Measurements from ENCODE around the gene CBY2.
"Not testable (repeated sequence)": the region's sequence is repeated elsewhere in the genome, so short reads cannot be mapped to it uniquely, and the experiment has no call there.

CBY2 gene, protein sequence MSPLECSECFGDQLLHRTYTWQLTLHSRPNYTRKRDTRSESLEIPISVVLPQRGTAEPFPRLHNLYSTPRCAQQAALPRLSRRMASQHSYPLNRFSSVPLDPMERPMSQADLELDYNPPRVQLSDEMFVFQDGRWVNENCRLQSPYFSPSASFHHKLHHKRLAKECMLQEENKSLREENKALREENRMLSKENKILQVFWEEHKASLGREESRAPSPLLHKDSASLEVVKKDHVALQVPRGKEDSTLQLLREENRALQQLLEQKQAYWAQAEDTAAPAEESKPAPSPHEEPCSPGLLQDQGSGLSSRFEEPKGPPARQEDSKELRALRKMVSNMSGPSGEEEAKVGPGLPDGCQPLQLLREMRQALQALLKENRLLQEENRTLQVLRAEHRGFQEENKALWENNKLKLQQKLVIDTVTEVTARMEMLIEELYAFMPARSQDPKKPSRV

DNA sequence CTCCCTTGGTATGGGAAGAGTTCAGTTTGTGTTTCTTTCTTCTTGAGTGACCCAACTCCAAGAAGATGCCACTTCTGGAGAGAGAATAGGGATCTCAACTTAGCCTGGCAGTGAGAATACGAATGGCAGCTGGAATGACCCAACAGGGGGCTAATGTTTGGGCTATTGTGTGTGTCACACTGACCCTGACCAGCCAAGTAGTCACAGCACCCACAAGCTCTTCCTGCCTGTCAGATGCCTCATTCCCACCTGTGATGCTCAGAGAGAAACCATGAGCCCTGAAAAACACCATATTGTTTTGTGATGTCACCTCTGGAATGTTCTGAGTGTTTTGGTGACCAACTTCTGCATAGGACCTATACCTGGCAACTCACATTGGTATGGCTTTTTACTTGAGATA lies at the start of gene CBY2:
Gene CBY2 (plus strand): TSS at position 233 of the 400 bp plus-strand sequence. CDS start 71 bp downstream, at position 304.
- no peak for DNase-seq (ENCODE audit: low read depth in 1 of 2, low spot score in 1 of 2)

DNA sequence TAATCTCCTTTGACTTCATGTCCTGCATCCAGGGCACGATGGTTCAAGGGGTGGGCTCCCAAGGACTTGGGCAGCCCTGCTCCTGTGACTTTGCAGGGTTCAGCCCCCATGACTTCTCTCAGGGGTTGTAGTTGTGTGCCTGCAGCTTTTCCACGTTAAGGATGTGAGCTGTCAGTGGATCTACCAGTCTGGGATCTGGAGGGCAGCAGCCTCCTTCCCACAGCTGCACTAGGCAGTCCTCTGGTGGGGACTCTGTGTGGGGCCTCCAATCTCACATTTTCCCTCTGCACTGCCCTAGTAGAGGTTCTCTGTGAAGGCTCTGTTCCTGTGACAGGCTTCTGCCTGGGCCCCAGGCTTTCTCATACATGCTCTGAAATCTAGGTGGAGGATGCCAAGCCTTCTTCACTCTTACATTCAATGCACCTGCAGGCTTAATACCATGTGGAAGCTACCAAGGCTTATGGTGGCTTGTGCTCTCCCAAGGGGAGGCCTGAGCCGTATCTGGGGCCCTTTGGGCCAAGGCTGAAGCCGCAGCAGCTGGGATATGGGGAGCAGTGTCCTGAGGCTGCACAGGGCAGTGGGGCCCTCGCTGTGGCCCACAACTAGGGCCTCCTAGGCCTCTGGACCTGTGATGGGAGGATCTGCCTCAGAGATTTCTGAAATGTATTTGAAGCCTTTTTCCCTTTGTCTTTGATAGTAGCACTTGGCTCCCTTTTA lies 47.3 kb upstream of the CBY2 start:
- DNase-seq (ENCODE audit: low read depth in 1 of 2, low spot score in 1 of 2) = no peak

DNA sequence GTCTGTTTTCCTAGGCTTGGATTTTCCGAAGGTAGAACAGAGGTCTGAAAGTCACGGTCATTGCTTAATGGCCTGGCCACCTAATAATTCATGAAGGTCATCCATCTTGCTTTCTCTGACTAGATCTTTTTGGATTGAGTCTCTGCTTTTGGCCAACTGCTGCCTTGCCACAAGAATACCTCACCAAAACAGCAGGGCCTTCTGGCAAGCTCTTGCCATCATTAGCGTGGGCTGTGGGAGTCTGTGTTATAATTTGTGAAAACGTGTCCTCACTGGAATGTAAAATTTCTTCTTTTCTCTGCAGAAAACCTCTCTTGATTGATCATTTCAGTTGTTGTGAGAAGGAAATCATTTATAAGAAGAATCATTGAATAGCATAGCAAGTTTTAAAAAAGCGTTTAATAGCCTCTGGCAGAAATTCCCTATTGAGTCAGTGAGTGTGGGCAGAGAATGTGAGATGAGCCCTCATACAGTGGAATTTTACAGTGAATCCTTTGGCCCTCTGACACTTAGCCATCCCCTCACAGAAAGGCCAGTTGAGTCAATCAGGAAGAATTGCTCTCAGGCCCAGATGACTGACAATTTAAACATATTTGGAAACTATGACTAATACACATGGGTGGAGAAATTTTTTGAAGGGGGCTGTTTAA lies 43.4 kb upstream of the CBY2 start:
- DNase-seq (ENCODE audit: low read depth in 1 of 2, low spot score in 1 of 2) = no peak

DNA sequence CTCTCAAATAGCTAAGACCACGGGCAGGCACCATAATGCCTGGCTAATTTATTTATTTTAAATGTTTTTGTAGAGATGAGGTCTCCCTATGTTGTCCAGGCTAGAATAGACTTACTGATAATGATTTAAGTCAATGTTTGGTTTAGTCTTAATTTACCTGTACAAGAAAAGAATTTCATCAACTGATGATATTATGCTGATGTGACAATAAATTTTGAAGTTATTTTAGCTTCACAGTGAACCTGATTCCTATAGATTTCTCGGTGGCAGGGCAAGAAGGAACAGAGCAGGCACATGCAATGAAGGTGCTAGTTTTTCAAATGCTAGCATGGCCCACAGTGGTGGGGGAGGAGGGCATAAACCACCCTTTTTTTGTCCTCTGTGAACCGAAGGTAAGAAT lies 42.6 kb upstream of the CBY2 start:
- no peak for DNase-seq (ENCODE audit: low read depth in 1 of 2, low spot score in 1 of 2)

DNA sequence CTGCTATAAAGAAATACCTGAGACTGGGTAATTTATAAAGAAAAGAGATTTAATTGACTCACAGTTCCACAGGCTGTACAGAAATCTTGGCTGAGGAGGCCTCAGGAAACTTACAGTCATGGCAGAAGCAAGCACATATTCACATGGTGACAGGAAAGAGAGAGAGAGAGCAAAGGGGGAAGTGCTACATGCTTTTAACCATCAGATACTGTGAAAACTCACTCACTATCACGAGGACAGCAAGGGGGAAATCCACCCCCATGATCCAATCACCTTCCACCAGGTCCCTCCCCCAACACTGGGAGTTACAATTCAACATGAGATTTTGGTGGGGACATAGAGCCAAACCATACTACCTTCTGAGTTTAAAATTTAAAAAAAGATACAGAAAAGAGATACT lies 41.7 kb upstream of the CBY2 start:
- DNase-seq (ENCODE audit: low read depth in 1 of 2, low spot score in 1 of 2) = not testable (repeated sequence)

DNA sequence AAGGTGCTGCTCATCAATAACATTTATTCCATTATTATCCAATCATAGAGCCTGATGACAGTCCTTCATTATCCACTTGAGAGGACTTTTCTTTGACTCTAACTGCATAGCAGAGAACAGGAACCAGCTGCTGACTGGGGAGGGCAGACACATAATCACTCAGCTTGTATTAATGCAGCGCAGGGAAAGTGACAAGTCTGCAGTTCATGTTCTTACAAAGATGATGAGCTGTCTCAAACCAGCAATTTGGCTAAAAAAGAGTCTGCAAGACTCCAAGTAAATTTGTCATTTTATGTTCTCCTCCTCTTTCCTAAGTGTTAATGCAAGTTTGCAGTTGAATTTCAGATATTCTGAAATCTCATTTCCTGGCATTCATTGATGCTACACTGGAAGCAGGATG lies 40.0 kb upstream of the CBY2 start:
- DNase-seq (ENCODE audit: low read depth in 1 of 2, low spot score in 1 of 2) = no peak

DNA sequence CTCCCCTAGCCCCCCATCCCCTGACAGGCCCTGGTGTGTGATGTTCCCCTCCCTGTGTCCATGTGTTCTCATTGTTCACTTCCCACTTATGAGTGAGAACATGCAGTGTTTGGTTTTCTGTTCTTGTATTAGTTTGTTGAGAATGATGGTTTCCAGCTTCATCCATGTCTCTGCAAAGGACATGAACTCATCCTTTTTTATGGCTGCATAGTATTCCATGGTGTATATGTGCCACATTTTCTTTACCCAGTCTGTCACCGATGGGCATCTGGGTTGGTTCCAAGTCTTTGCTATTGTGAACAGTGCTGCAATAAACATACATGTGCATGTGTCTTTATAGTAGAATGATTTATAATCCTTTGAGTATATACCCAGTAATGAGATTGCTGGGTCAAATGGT lies 39.2 kb upstream of the CBY2 start:
- not testable (repeated sequence) for DNase-seq (ENCODE audit: low read depth in 1 of 2, low spot score in 1 of 2)

DNA sequence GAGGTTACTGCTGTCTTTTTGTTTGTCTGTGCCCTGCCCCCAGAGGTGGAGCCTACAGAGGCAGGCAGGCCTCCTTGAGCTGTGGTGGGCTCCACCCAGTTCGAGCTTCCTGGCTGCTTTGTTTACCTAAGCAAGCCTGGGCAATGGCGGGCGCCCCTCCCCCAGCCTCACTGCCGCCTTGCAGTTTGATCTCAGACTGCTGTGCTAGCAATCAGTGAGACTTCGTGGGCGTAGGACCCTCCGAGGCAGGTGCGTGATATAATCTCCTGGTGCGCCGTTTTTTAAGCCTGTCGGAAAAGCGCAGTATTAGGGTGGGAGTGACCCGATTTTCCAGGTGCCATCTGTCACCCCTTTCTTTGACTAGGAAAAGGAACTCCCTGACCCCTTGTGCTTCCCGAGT lies 32.5 kb upstream of the CBY2 start:
- not testable (repeated sequence) for DNase-seq (ENCODE audit: low read depth in 1 of 2, low spot score in 1 of 2)

DNA sequence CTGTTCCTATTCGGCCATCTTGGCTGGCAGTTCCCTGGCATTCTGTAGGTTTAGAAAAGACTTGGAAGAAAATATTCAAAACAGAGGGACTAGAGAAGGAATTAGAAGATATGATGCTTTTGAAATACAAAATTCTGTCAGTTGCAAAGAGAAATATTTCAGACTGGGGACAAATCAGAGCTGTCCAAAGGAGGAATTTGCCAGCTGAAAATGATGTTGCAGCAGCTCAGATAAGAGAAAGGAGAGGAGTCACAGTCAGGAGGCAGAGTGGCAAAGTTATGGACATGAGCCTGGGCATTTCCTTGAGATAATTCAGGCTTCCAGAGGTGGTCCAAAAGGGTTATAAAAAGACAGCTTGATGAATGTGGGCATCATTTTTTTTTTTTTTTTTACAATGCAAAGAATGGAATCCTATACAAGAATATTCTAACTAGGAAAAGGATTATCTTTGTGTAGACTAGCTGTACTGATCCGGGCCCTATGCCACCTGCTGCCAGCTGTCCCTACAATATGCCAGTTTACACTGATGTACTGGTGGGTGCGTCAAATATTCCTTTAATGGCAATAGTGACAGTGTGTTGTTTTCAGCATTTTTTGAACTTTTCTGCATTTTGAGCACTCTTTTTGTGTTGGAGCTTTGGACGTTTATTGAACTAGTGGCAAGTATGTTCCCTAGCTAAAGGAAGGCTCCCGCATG lies 31.8 kb upstream of the CBY2 start:
- no peak for DNase-seq (ENCODE audit: low read depth in 1 of 2, low spot score in 1 of 2)

DNA sequence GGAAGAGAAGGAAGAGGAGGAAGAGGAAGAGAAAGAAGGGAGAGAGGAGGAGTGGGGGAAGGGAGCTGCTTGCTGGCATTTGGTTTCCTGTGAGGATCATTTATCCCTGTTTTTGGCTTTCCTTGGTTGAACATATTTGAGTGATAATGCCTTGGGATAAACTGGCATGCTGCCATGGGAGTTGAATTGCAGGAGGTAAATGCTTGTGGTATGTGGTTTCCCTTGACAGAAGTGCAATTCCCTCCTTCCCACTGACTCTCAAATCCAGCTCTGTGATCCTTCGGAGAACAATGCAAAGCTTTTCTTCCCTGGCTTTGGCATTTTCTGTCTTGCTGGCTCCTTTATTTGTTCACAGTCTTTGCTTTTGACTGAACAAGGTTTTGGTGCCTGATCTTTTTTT lies 27.2 kb upstream of the CBY2 start:
- DNase-seq (ENCODE audit: low read depth in 1 of 2, low spot score in 1 of 2) = no peak

DNA sequence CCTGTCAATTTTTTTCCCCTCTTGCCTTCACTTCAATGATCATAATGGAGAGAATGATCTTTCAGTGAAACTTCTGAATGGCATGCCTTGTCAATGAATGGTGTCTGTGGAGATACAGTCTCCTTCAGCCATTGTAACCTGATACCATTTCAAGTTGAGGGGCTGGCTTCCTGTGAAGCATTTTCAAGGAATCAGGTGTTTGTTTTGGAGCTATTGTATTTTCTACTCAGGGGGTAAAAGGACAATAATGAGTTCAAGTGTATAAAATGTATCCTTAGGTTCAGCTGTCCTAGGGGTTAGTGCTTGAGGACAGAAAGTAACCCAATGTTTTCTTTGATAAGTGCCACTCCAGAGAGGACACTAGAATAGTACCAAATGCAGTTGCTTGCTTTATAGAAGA lies 23.8 kb upstream of the CBY2 start:
- DNase-seq (ENCODE audit: low read depth in 1 of 2, low spot score in 1 of 2) = no peak

DNA sequence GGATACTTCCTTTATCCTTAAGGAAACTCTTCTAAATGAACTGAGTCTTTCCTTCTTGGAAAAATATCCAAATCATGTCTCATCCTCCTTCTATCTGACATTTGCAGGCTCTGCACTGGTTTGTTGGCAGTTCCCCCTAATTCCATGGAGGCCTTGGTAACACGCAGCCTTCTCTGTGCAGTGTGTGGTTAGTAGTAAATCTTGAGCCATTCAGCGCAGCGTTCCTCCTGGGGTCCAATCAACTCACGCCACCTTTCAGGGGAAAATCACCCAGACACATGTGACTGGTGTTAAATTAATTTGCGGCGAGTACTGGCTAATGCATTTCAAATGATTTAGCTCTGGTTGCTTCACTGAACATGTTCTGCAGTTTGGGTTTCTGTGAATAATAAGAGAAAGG lies 21.0 kb upstream of the CBY2 start:
- no peak for DNase-seq (ENCODE audit: low read depth in 1 of 2, low spot score in 1 of 2)

DNA sequence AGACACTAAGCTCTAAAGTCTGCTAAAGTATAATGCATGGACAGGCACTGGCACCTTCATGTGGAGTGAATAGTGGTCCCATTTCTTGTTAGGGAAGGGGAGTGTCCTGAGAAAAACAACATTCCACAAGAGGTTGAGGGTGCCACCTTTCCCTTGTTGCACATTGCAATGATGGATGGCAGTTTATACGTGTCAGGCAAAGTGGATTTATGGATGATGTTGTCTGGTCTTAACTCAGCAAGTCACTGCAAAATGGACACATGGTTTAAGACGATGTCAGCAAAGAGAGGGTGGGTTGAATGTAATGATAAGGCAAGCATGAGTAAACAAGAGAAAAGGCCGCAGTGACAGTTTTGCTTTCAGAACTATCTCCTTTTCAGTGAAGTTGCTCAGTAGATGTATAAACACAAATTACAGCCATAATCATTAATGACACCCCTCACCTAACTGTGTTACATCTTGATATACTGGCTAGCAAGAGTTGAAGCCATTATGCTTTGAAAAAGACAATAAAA lies 19.6 kb upstream of the CBY2 start:
- DNase-seq (ENCODE audit: low read depth in 1 of 2, low spot score in 1 of 2) = no peak

DNA sequence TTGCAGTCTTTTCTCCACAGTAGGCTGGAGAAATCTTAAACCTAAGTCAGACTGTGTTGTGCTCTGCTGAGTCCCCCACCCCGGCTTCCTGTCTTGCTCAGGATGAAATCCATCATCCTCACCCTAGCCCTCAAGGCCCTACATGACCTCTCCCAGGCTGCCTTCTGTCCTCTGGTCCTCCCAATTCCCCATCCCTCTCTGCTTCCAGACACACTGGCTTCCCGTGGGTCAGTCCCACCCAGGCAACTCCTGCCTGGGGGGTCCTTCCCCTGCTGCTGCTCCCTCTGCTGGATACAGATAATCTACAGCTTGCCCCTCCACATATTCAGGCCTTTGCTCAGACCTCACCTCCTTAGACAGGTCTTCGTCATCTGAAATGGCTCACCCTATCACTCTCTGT lies 18.4 kb upstream of the CBY2 start:
- no peak for DNase-seq (ENCODE audit: low read depth in 1 of 2, low spot score in 1 of 2)

DNA sequence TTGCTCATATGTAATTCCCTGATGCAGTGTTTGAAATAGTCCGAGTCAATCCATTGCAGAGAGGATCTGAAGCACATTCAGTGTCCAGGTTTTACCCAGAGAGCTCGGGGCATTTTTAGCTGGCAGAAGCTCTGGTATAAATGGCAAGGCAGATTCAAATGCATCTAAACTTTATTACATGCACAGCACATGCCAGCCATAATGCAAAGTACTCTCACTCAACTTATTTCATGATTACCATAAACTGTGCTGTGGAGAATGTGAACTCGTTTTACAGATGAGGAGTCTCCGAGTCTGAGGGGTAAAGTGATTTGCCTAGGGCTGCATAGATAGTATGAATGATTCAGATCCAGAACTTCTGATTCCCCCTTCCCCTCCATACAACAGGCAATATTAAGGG lies 13.5 kb upstream of the CBY2 start:
- DNase-seq (ENCODE audit: low read depth in 1 of 2, low spot score in 1 of 2) = no peak

DNA sequence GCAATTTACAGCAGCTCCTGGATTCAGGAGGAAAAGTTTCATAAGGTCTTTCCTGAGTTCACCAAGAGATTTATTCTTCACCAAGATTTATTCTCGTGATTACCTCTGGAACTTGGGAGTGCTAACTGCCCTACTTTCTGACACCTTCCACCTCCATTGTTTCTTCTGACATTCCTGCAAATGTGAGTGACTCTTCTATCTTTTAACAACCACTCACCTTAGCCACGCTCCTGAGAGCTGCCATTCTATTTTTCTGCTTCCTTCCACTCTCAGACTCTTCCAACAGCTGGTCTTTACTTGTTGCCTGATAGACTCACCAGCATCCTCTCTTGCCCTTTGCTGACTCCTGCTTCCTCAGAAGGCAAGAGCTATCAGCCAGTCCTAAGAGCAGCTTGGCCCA lies 11.5 kb upstream of the CBY2 start:
- DNase-seq (ENCODE audit: low read depth in 1 of 2, low spot score in 1 of 2) = no peak

DNA sequence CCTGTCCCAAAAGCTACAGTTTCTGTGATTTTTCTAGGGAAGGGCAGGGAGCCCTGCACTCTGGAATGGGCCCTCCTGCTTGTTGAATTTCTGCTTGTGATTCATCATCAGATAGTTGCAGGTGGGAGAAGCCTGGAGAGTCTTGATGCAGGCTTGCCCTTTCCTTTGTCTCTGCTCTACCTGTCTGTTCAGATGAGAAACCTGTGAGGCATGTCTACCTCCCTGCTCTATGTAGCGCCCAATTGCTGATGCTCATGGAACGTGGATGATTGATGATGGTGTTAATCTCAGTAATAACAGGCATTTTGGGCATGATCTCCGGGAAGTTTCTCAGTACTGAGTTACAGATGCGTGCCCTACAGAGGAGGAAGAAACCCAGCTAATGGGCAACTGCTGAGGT lies 10.9 kb upstream of the CBY2 start:
- DNase-seq (ENCODE audit: low read depth in 1 of 2, low spot score in 1 of 2) = no peak

DNA sequence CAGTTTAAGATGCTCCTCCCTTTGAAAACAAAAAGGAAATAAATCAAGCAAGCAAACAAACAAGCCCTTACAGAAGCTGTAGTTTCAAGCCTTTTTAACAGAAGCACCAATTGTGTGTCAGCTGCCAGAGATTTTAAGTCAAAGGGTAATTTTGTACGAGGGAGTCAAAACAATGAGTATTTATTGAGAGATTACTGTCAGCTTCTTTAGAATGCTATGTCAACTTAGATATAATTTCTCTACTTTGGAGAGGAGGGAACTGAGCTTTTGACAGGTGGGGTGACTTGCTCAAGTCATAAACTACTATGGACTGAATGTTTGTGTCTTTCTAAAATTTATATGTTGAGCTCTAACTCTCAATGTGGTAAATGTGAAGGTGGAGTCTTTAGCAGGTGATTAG lies 10.5 kb upstream of the CBY2 start:
- no peak for DNase-seq (ENCODE audit: low read depth in 1 of 2, low spot score in 1 of 2)

DNA sequence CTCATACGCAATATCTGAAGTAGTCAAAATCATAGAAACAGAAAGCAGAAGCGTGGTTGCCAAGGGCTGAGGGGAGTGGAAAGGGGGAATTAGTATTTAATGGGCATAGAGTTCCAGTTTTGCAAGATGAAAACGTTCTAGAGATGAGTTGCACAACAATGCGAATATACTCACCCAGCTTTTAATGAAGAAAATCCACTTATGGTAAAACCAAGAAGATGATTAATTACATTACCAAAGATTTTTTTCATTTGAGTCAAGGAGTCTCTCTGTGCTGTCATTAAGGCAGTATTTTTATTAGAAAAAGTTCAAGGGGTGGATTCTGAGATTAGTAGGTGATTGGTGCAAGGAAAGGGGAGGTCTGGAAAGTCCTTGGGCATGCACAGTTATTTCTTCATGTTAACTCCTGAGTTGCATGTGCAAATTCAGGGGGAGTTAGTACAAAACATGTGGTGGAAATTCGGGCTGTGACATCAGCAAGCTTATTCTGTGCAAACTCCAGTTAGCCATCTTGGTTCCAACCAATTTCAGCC lies 6.9 kb upstream of the CBY2 start:
- no peak for DNase-seq (ENCODE audit: low read depth in 1 of 2, low spot score in 1 of 2)

DNA sequence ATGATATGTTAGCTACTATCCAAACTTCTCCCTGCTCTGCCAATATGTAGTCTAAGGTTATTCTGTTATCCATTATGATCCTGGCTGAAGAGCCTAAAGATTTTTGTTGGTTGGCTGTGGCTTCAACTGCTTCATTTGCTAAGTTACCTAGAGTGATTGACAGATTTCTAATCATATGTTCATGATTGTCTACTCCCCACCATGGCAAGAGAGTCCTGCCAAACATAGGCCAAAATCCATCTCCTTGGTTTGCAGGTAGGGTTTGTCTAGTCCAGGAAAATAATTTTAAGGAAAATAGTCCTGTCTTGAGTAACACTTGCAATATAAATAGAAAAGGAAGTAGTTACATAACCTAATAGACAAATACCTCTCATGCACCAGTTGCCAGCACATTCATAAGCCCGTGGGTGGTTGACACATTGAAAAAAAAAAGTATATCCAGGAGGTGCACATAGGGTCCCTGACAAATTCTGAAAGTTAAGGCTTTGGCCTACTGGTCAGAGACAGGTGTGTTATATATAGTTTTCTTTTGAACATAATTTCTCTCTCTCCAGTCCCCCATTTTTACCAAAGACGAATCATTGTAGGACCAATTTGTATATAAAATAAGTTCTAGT lies 5.4 kb upstream of the CBY2 start:
- no peak for DNase-seq (ENCODE audit: low read depth in 1 of 2, low spot score in 1 of 2)

Measured in stimulated activated CD4-positive, alpha-beta T cell treated with anti-CD3 and anti-CD28 coated beads, Interleukin-15, amount 100 ng/mL, for 1 hour (primary cell).